Prostate gland (tissue), 2 donors: Measurements from ENCODE around the gene P4HTM.

Experiments used
- CTCF ChIP-seq, 4 experiments: fragments of 200-600 bp in 2 of 4; fragments of 450-650 bp in 2 of 4; sonication (generic) in 2 of 4; IDR thresholded peaks; 1 replicate in 3 of 4; 2 replicates in 1 of 4; pipeline ENCODE4 v1.5.1; 2016 to 2019; ENCODE audit warnings: antibody characterized with exemption in 4 of 4, mild to moderate bottlenecking in 2 of 4, moderate library complexity in 2 of 4
- POLR2A ChIP-seq: fragments of 450-650 bp; IDR thresholded peaks from one replicate; pipeline ENCODE4 v1.6.1; 2016; ENCODE audit warnings: antibody characterized with exemption, mild to moderate bottlenecking
- POLR2AphosphoS5 ChIP-seq: sonication (generic); formaldehyde crosslinking; IDR thresholded peaks from one replicate; pipeline ENCODE4 v1.6.1; 2017; ENCODE audit warnings: antibody characterized with exemption

- TF ChIP-seq CTCF (IDR thresholded peaks at IDR 0.05) (no peak), POLR2A (no peak), POLR2AphosphoS5 (no peak)
Observed at GRCh38 chr3:49006408-49007067, 16.5 kb downstream of the P4HTM start.
